22Rv1 (cell line): Measurements from ENCODE around the gene HDAC10.

Experiments
- H3K27ac ChIP-seq: fragments of 450-650 bp; 2 replicates; pipeline ENCODE4 v1.5.1; 2017
- ZFX ChIP-seq: fragments of 450-650 bp; IDR thresholded peaks from 2 replicates; pipeline ENCODE4 v1.6.1; 2017; ENCODE audit warnings: antibody characterized with exemption, borderline replicate concordance
- TF ChIP-seq, protein P1 (sequence below): fragments of 450-650 bp; IDR thresholded peaks from 2 replicates; pipeline ENCODE4 v1.5.1; 2017; ENCODE audit warnings: mild to moderate bottlenecking

HDAC10 gene

DNA sequence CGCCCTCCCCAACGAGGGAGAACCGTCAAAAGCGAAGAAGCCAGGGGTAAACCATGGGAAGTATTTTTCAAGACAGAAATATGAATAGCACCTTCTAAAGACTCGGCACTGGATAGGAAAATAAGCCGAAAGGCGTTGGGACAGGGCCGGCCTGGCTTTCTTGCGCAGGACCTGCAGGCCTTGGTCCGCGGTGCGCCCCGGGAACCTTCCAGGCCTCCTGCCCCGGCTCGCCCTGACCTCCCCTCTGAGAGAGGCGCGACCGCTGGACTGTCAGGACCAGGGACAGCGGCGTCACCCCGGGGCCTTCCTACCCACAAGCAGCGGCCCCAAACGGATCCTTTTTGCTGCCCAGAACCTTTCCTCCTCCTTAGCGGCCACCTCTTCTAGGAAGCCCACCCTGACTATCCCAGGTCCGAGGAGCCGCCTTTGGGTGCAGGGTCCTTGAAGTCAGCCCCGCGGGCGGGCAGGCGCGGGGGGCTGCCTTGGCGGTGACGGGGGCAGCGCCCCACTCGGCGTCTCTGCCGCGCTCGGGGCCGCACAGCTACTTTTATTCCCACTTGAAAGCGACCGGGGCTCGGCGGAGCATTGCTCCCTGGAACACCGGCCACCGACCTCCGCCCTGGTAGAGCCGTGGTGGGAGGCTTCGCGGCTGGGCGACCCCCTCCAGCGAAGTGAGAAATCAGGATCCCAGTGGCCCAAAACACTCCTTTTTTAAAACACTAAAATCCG is 19.8 kb upstream of the HDAC10 start:
- H3K27ac ChIP-seq, result peak overlapping the region; percentile 97
- no peak for TF ChIP-seq ZFX
- TF ChIP-seq, protein P1, sequence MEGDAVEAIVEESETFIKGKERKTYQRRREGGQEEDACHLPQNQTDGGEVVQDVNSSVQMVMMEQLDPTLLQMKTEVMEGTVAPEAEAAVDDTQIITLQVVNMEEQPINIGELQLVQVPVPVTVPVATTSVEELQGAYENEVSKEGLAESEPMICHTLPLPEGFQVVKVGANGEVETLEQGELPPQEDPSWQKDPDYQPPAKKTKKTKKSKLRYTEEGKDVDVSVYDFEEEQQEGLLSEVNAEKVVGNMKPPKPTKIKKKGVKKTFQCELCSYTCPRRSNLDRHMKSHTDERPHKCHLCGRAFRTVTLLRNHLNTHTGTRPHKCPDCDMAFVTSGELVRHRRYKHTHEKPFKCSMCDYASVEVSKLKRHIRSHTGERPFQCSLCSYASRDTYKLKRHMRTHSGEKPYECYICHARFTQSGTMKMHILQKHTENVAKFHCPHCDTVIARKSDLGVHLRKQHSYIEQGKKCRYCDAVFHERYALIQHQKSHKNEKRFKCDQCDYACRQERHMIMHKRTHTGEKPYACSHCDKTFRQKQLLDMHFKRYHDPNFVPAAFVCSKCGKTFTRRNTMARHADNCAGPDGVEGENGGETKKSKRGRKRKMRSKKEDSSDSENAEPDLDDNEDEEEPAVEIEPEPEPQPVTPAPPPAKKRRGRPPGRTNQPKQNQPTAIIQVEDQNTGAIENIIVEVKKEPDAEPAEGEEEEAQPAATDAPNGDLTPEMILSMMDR, result no peak

DNA sequence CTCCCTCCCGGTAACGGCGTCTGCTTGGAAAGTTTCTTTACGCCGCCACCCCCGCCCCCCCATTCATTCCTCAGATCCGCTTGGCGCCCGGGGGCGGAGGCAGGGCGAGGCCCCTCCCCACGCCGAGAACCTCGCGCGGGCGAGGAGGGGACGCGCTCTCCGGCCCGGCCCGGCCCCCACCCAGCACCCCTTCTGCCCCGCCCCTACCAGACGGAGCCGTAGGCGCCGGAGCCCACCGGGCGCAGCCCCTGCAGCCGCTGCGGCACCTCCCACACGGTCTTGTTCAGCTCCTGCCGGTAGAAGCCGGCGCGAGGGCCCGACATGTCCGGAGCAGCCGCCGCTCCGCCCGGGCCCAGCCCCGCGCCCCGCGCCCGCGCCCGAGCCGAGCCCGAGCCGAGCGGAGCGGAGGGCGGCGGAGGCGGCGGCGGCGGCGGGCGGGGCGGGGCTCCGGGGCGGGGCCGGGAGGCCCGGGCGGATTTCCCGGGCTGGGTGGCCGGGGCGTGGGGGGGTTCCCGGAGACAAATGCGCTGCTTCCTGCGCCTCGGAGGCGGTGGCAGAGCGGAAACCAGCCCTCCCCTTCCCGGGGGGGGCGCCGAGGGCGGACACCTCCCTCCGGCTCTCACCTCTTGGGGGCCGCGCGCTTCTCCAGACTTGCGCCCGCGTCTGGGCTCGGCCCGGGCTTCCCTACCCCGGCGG is 19.1 kb upstream of the HDAC10 start, which contains the start of gene MAPK11:
MAPK11 (minus strand) TSS at position 411 of the 696 bp plus-strand sequence; CDS start at position 323, 88 bp downstream.
- H3K27ac ChIP-seq, result peak within 1 kb of the TSS; percentile 97
- TF ChIP-seq ZFX, result no peak
- TF ChIP-seq, protein P1, result no peak

DNA sequence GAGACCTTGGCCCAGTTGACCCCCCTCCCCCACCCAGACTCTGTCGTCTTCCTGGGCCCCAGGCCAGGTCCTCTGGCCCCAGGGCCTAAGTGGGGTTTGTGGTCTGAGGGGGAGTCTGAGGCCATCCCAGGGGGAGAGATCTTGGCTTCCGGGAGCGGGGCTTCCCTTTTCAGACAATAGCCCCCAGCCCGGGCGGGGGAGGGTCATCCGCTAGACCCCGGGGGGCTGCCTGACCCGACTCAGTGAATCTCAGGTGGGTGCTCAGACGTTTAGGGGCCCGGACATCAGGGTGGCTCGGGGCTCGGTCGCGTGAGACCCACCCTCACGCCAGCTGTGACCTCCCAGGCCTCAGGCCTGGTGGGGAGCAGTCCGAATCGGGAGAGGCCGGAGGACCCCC is 18.5 kb upstream of the HDAC10 start:
- TF ChIP-seq ZFX, result no peak
- TF ChIP-seq, protein P1, result no peak
- H3K27ac ChIP-seq, result peak overlapping the region; percentile 97

DNA sequence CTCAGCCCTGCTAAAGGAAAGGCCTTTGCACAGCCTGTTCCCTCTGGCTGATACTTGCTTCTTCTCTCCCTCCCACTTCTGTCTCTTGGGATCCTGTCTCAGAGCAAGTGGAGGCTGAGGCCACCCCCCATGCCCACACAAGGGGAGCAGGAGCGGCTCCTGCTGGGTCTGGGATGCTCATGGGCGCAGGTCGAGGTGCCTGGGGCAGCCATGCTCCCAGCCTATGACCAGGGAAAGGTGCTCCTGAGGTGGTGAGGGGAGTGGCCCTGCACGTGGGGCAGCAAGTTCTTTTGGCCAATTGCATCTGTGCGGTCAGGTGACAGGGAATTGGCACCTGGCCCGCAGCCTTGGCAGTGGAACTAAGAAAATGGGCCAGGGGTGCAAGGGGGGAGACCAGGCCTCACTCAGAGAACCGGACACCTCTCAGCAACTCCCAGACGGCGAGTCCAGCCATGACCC is 17.6 kb upstream of the HDAC10 start:
- peak overlapping the region; percentile 97 for H3K27ac ChIP-seq
- TF ChIP-seq ZFX, result no peak
- TF ChIP-seq, protein P1, result no peak

DNA sequence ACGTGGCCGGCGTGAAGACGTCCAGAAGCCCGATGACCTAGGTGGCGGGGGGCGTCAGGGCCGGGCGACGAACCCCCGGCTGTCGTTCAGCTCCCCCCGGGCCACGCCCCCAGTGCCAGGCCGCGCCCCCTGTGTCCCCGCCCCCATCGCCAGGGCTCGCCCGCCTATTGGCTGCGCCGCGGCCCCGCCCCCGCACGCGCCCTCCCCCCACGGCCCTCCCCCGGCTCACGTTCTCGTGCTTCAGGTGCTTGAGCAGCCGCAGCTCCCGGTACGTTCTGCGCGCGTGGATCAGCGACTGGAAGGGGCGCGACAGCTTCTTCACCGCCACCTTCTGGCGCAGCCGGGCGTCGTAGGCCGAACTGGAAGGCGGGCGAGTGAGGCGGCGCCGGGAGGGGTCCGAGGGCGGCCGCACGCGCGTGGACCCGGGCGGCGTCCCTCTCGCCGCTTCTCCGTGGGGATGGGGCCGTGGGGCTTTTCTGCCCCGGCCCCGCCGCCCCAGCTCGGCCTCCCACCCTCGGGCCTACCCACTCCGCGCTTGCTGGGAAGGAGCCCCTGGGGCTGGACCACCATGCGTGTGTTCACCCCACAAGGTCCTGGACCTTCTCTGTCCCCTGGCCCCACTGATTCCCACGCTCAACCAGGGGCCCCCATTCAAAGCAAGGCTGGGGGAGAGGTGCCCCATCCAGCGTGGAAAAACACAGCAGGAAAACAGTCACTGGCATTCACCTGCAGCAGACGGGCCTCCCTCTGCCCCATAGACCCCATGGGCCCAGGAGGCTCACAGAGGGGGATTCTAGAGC is 16.7 kb upstream of the HDAC10 start:
- TF ChIP-seq ZFX, result no peak
- TF ChIP-seq, protein P1, result peak; percentile 77

DNA sequence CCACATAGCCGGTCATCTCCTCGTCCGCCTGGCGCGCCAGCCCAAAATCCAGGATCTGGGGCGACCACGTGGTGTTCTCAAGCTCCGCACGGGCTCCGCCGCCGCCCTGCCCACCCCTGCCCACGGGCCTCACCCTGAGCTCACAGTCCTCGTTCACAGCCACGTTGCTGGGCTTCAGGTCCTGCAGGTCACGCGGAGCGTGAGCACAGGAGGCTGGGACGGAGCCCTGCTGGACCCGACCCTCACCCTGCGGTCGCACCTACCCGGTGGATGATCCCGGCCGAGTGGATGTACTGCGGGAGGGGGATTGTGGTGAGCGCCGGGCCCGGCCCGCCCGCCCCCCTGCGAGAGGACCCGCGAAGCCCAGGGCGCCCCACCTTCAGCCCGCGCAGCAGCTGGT is 15.9 kb upstream of the HDAC10 start:
- H3K27ac ChIP-seq, result peak overlapping the region; percentile 97
- TF ChIP-seq, protein P1, result no peak
- TF ChIP-seq ZFX, result no peak

More for the DNA sequence above, 16.7 kb upstream of the HDAC10 start:
- H3K27ac ChIP-seq, result peak overlapping the region; percentile 97
